Spleen (tissue), 11 donors: ENCODE results near the gene TBC1D20. TPM values are rescaled to one million over a fixed set of nuclear protein-coding genes. Genes with fewer than 3 reads are reported as not detected.

Experiments used
- DNase-seq: peaks from one replicate; pipeline ENCODE4 v3.0.0-alpha.2; 2020
- H3K27ac ChIP-seq, 8 donors: fragments of 200-600 bp; sonication (generic) in 7 of 8; 1 replicate in 4 of 8; 2 replicates in 4 of 8; pipeline versions ENCODE4 v1.5.0 to v1.8.0; 2016 to 2021; ENCODE audit warnings: inconsistent platforms in 4 of 8, mild to moderate bottlenecking in 4 of 8, moderate library complexity in 1 of 8
- H3K27me3 ChIP-seq, 7 donors: fragments of 200-600 bp; sonication (generic) in 6 of 7; replicated peaks in 1 of 7; 1 replicate in 4 of 7; 2 replicates in 3 of 7; pipeline versions ENCODE4 v1.5.0 to v1.8.0; 2016 to 2021; ENCODE audit warnings: inconsistent platforms in 3 of 7, mild to moderate bottlenecking in 1 of 7
- H3K36me3 ChIP-seq, 6 donors: fragments of 200-600 bp; sonication (generic) in 5 of 6; 1 replicate in 4 of 6; 2 replicates in 2 of 6; pipeline versions ENCODE4 v1.5.0 to v1.8.0; 2016 to 2021; ENCODE audit warnings: inconsistent platforms in 2 of 6
- H3K4me1 ChIP-seq, 6 donors: fragments of 200-600 bp; sonication (generic) in 5 of 6; 1 replicate in 3 of 6; 2 replicates in 3 of 6; pipeline versions ENCODE4 v1.5.0 to v1.8.0; 2016 to 2021; ENCODE audit warnings: inconsistent platforms in 3 of 6
- H3K4me3 ChIP-seq, 8 donors: fragments of 200-600 bp; sonication (generic) in 7 of 8; 1 replicate in 4 of 8; 2 replicates in 4 of 8; pipeline versions ENCODE4 v1.5.0 to v1.8.0; 2016 to 2021; ENCODE audit warnings: inconsistent platforms in 4 of 8, mild to moderate bottlenecking in 4 of 8, moderate library complexity in 2 of 8
- H3K9me3 ChIP-seq, 8 donors: fragments of 200-600 bp; sonication (generic) in 7 of 8; 1 replicate in 4 of 8; 2 replicates in 4 of 8; pipeline versions ENCODE4 v1.5.0 to v1.8.0; 2016 to 2021; ENCODE audit warnings: inconsistent platforms in 4 of 8
- CTCF ChIP-seq, 11 experiments: fragments of 200-600 bp in 7 of 11; fragments of 450-650 bp in 4 of 11; sonication (generic) in 4 of 11; IDR thresholded peaks in 8 of 11; conservative IDR thresholded peaks in 3 of 11; 1 replicate in 7 of 11; 2 replicates in 4 of 11; pipeline versions ENCODE4 v1.4.0 to v1.8.0; 2016 to 2021; ENCODE audit warnings: antibody characterized with exemption in 11 of 11, inconsistent platforms in 4 of 11, mild to moderate bottlenecking in 1 of 11
- POLR2A ChIP-seq, 3 donors: fragments of 450-650 bp; IDR thresholded peaks; one replicate each; pipeline ENCODE4 v1.5.1; 2017; ENCODE audit warnings: antibody characterized with exemption in 3 of 3, mild to moderate bottlenecking in 1 of 3
- POLR2AphosphoS5 ChIP-seq, 3 donors: sonication (generic); formaldehyde crosslinking; IDR thresholded peaks; one replicate each; pipeline ENCODE4 v1.5.1; 2017; ENCODE audit warnings: antibody characterized with exemption in 3 of 3
- WGBS, 5 donors: extraction: QIAGEN DNeasy Blood & Tissue Kit in 3 of 5; methylation state at CpG; one replicate each; pipeline versions ENCODE4 v1.1.5 to v1.1.7; 2013 to 2018; 5-methylcytosine and 5-hydroxymethylcytosine counted together
- intact Hi-C: fragments of 100-400 bp; cut with DNase I; formaldehyde crosslinking; loops from one replicate; pipeline ENCODE4 v1.15.0; 2023; ENCODE audit warnings: low total_unique reads
- polyA plus RNA-seq, 3 donors: library from polyadenylated mRNA; stranded (reverse); fragments of 200-250 nt; gene quantifications; one replicate each; pipeline ENCODE4 v1.2.1, GENCODE V29; 2013
- total RNA-seq, 7 donors: library from RNA; depleted of rRNA in 3 of 7; stranded (reverse); fragments of >200 nt in 3 of 7; fragmentation: NEBNext Ultra II Directional in 4 of 7; extraction: Animal tissue kit (Norgen Biotek cat#: 25700) in 4 of 7; gene quantifications; one replicate each; pipeline versions ENCODE4 v1.1.0 to v1.2.1, GENCODE V29; 2016 to 2021
- donor health status: healthy with polysubstance abuse.
- donor health status: DM: no; HTN: no; CAD: no; lungs with moderate emphysema.
- donor health status: DM: no; HTN: no; CAD: no.
- donor health status: Bipolar disorder and iron deficiency.
- donor health status: healthy.
- donor health status: DM: no; HTN: no; CAD: no.
- donor health status: DM: yes; HTN: yes; CAD: no.

Gene TBC1D20
- total and polyA plus RNA-seq, 10 donors = 9.2 to 41.0 (median 32.8) TPM

GRCh38 chr20:481167-481566 is 18.8 kb upstream of the TBC1D20 start:
- no peak for DNase-seq
- Histone ChIP-seq H3K4me3 (no peak overlapping the region), H3K27ac (no peak overlapping the region), H3K9me3 (no peaks in the 10 kb centered on the region), H3K36me3 (peaks cover 0 to 86% (median 46%) of the 10 kb centered on the region in 6 donors), H3K27me3 (no peaks in the 10 kb centered on the region), H3K4me1 (peaks cover 0 to 17% (median 3%) of the 10 kb centered on the region in 6 donors)
- TF ChIP-seq POLR2A (IDR thresholded peaks at IDR 0.05) (no peak), POLR2AphosphoS5 (IDR thresholded peaks at IDR 0.05) (no peak), CTCF (IDR thresholded peaks at IDR 0.05 in 8 of 11, conservative IDR thresholded peaks at IDR 0.05 in 3 of 11) (no peak)
- intact Hi-C loops = loop anchor here (5.0 kb wide), 1 partner anchor 129 kb away; no protein-coding TSS in a partner anchor
- WGBS, 5 donors = 56 to 80% (median 72%) methylated on average over 1 of the region's 1 CpG

GRCh38 chr20:480044-480443 is 17.7 kb upstream of the TBC1D20 start:
- peaks cover 0 to 17% (median 3%) of the 10 kb centered on the region in 6 donors for H3K4me1 ChIP-seq
- 63 to 77% (median 70%) methylated on average over 3 of the region's 3 CpGs for WGBS, 5 donors
- no peak overlapping the region for H3K4me3 ChIP-seq
- no peak for DNase-seq
- H3K9me3 ChIP-seq = no peaks in the 10 kb centered on the region
- H3K27me3 ChIP-seq = no peaks in the 10 kb centered on the region
- H3K36me3 ChIP-seq = peaks cover 0 to 83% (median 36%) of the 10 kb centered on the region in 6 donors
- TF ChIP-seq POLR2A (IDR thresholded peaks at IDR 0.05) (no peak), CTCF (IDR thresholded peaks at IDR 0.05 in 8 of 11, conservative IDR thresholded peaks at IDR 0.05 in 3 of 11) (no peak), POLR2AphosphoS5 (IDR thresholded peaks at IDR 0.05) (no peak)
- no peak overlapping the region for H3K27ac ChIP-seq
- intact Hi-C loops = loop anchor here (5.0 kb wide), 1 partner anchor 128 kb away; no protein-coding TSS in a partner anchor

GRCh38 chr20:479487-479886 is 17.2 kb upstream of the TBC1D20 start:
- 85 to 94% (median 92%) methylated on average over 2 of the region's 2 CpGs for WGBS, 5 donors
- TF ChIP-seq CTCF (IDR thresholded peaks at IDR 0.05 in 8 of 11, conservative IDR thresholded peaks at IDR 0.05 in 3 of 11) = no peak
- TF ChIP-seq POLR2AphosphoS5 (IDR thresholded peaks at IDR 0.05) = no peak
- no peak for TF ChIP-seq POLR2A (IDR thresholded peaks at IDR 0.05)
- Histone ChIP-seq H3K9me3 (no peaks in the 10 kb centered on the region), H3K4me1 (peaks cover 0 to 17% (median 3%) of the 10 kb centered on the region in 6 donors), H3K27me3 (no peaks in the 10 kb centered on the region), H3K4me3 (no peak overlapping the region), H3K36me3 (peaks cover 0 to 77% (median 32%) of the 10 kb centered on the region in 6 donors), H3K27ac (no peak overlapping the region)
- intact Hi-C loops = no loop called here
- DNase-seq = no peak

GRCh38 chr20:478949-479429 is 16.7 kb upstream of the TBC1D20 start:
- Histone ChIP-seq H3K27me3 (no peaks in the 10 kb centered on the region), H3K27ac (no peak overlapping the region), H3K36me3 (peaks cover 0 to 72% (median 27%) of the 10 kb centered on the region in 6 donors), H3K4me3 (no peak overlapping the region), H3K4me1 (peaks cover 0 to 17% (median 3%) of the 10 kb centered on the region in 6 donors), H3K9me3 (no peaks in the 10 kb centered on the region)
- no peak for DNase-seq
- WGBS, 5 donors = 52 to 61% (median 60%) methylated on average over 3 of the region's 3 CpGs
- TF ChIP-seq CTCF (IDR thresholded peaks at IDR 0.05 in 8 of 11, conservative IDR thresholded peaks at IDR 0.05 in 3 of 11) (peak; percentile 55 to 82 (median 69)), POLR2AphosphoS5 (IDR thresholded peaks at IDR 0.05) (no peak), POLR2A (IDR thresholded peaks at IDR 0.05) (no peak)
- intact Hi-C loops = no loop called here
